ENCODE data around the gene ERBB2. TPM values are rescaled to one million over a fixed set of nuclear protein-coding genes. Genes with fewer than 3 reads are reported as not detected.

The ERBB2 gene
- total and polyA plus RNA-seq, 2 of the 13 experiments (the other 11 are each of a cell fraction or from before 2014, with no cell fraction given) = 57.7 to 64.1 TPM

- 0 out of 2 replicates have a peak, but pooled peaks have one; percentile 0 for TF ChIP-seq ZNF740 (CRISPR knock-in tag; IDR thresholded peaks at IDR 0.05)
- TF ChIP-seq CHD4 (IDR thresholded peaks at IDR 0.05; ENCODE audit: borderline replicate concordance, low read length) = no peak
- TF ChIP-seq SMARCE1 (IDR thresholded peaks at IDR 0.05; ENCODE audit: borderline replicate concordance) = no peak
- TF ChIP-seq MAFF (IDR thresholded peaks at IDR 0.05; ENCODE audit: low read depth, low read length) = no peak
- no peak for TF ChIP-seq ZBTB39 (CRISPR knock-in tag; IDR thresholded peaks at IDR 0.05)
- TF ChIP-seq ZNF232 (CRISPR knock-in tag; IDR thresholded peaks at IDR 0.05; ENCODE audit: borderline replicate concordance) = no peak
- TF ChIP-seq SSRP1 (CRISPR knock-in tag; IDR thresholded peaks at IDR 0.05) = peak; percentile 88; the same call in 1 of the 2 replicates
- TF ChIP-seq ZNF263 (CRISPR knock-in tag; IDR thresholded peaks at IDR 0.05) = no peak
- no peak for TF ChIP-seq NBN (conservative IDR thresholded peaks at IDR 0.05)
- no peak for TF ChIP-seq SUZ12 (IDR thresholded peaks at IDR 0.05; ENCODE audit: low read depth, low read length)
- TF ChIP-seq TGIF2 (CRISPR knock-in tag; IDR thresholded peaks at IDR 0.05) = peak; percentile 29; the same call in 1 of the 2 replicates
- no peak for TF ChIP-seq KDM1A (CRISPR knock-in tag; IDR thresholded peaks at IDR 0.05)
- TF ChIP-seq KIAA2018 (CRISPR knock-in tag; IDR thresholded peaks at IDR 0.05; ENCODE audit: borderline replicate concordance) = no peak
- TF ChIP-seq ZBTB26 (CRISPR knock-in tag; IDR thresholded peaks at IDR 0.05; ENCODE audit: borderline replicate concordance) = no peak
- TF ChIP-seq ZNF574 (CRISPR knock-in tag; IDR thresholded peaks at IDR 0.05) = no peak
- TF ChIP-seq ZNF234 (CRISPR knock-in tag; conservative IDR thresholded peaks at IDR 0.05) = no peak
Measured at GRCh38 chr17:39739885-39740356, 40.1 kb downstream of the ERBB2 start (continued).
